ENCODE measurements around the gene OR12D2. TPM values are rescaled to one million over a fixed set of nuclear protein-coding genes. Genes with fewer than 3 reads are reported as not detected.

OR12D2 gene
- total and polyA plus RNA-seq, 2 of the 4 experiments (the other 2 are of a cell fraction): not detected

- Histone ChIP-seq H2BK5ac (ENCODE audit: low read depth, low read length, poor library complexity, severe bottlenecking) (no peak overlapping the region), H3K9me3 (ENCODE audit: control insufficient read depth, insufficient read depth, low read length) (peaks cover 4% of the 10 kb centered on the region), H3K9ac (ENCODE audit: low read depth, low read length) (no peak overlapping the region), H3K36me3 (ENCODE audit: control insufficient read depth, insufficient read depth, low read length) (no peaks in the 10 kb centered on the region), H2BK120ac (ENCODE audit: low read depth, low read length) (no peak overlapping the region), H3K56ac (ENCODE audit: extremely low read depth, insufficient read depth, low read length) (no peak overlapping the region), H4K91ac (ENCODE audit: insufficient read depth, low read depth, low read length) (no peak overlapping the region), H3K4me2 (ENCODE audit: low read depth, low read length) (no peak overlapping the region), H3K79me1 (ENCODE audit: low read depth in 1 of 2, low read length in 2 of 2) (no peaks in the 10 kb centered on the region), H3K27ac (ENCODE audit: insufficient read depth, low read length) (no peak overlapping the region), H2AK5ac (ENCODE audit: low read depth, low read length) (no peak overlapping the region), H3K4me3 (ENCODE audit: insufficient read depth, low read depth, low read length) (no peak overlapping the region), H3K14ac (replicated peaks; ENCODE audit: low read depth, low read length) (no peak overlapping the region), H3K27me3 (ENCODE audit: control insufficient read depth, insufficient read depth, low read length) (no peaks in the 10 kb centered on the region), H2BK15ac (ENCODE audit: low read depth, low read length) (no peak overlapping the region), H2AFZ (replicated peaks; ENCODE audit: low read length, poor library complexity) (no peak overlapping the region), H3K4ac (ENCODE audit: low read depth, low read length) (no peak overlapping the region), H3K9me1 (ENCODE audit: insufficient read depth, low read length) (no peaks in the 10 kb centered on the region), H3K4me1 (ENCODE audit: control insufficient read depth, insufficient read depth, low read length) (no peaks in the 10 kb centered on the region), H4K8ac (ENCODE audit: low read depth in 2 of 2, low read length in 2 of 2) (no peak overlapping the region), H4K20me1 (ENCODE audit: insufficient read depth, low read length) (no peaks in the 10 kb centered on the region), H2BK20ac (ENCODE audit: low read depth, low read length) (no peak overlapping the region), H2AK9ac (replicated peaks; ENCODE audit: low read depth, low read length, poor library complexity) (no peak overlapping the region), H3K23ac (ENCODE audit: low read depth, low read length) (no peak overlapping the region), H4K5ac (ENCODE audit: low read depth, low read length) (no peak overlapping the region), H3K18ac (ENCODE audit: low read depth, low read length) (no peak overlapping the region)
- no peak for TF ChIP-seq SMC3 (IDR thresholded peaks at IDR 0.05; ENCODE audit: low read depth, low read length)
- TF ChIP-seq RAD21 (IDR thresholded peaks at IDR 0.05; ENCODE audit: low read length): no peak
- TF ChIP-seq POLR2A (IDR thresholded peaks at IDR 0.05; ENCODE audit: low read depth, low read length): no peak
- no peak for TF ChIP-seq BHLHE40 (IDR thresholded peaks at IDR 0.05; ENCODE audit: low read depth, low read length)
- no peak for TF ChIP-seq MXI1 (IDR thresholded peaks at IDR 0.05; ENCODE audit: borderline replicate concordance, low read depth, low read length)
- TF ChIP-seq NFE2L2 (IDR thresholded peaks at IDR 0.05; ENCODE audit: low read depth, low read length): no peak
- TF ChIP-seq, protein P1, sequence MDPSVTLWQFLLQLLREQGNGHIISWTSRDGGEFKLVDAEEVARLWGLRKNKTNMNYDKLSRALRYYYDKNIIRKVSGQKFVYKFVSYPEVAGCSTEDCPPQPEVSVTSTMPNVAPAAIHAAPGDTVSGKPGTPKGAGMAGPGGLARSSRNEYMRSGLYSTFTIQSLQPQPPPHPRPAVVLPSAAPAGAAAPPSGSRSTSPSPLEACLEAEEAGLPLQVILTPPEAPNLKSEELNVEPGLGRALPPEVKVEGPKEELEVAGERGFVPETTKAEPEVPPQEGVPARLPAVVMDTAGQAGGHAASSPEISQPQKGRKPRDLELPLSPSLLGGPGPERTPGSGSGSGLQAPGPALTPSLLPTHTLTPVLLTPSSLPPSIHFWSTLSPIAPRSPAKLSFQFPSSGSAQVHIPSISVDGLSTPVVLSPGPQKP (IDR thresholded peaks at IDR 0.05; ENCODE audit: borderline replicate concordance, low read depth, low read length): no peak
- TF ChIP-seq, protein P2, sequence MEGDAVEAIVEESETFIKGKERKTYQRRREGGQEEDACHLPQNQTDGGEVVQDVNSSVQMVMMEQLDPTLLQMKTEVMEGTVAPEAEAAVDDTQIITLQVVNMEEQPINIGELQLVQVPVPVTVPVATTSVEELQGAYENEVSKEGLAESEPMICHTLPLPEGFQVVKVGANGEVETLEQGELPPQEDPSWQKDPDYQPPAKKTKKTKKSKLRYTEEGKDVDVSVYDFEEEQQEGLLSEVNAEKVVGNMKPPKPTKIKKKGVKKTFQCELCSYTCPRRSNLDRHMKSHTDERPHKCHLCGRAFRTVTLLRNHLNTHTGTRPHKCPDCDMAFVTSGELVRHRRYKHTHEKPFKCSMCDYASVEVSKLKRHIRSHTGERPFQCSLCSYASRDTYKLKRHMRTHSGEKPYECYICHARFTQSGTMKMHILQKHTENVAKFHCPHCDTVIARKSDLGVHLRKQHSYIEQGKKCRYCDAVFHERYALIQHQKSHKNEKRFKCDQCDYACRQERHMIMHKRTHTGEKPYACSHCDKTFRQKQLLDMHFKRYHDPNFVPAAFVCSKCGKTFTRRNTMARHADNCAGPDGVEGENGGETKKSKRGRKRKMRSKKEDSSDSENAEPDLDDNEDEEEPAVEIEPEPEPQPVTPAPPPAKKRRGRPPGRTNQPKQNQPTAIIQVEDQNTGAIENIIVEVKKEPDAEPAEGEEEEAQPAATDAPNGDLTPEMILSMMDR (conservative IDR thresholded peaks at IDR 0.05; ENCODE audit: low read depth, low read length): no peak
- no peak for TF ChIP-seq MAFK (IDR thresholded peaks at IDR 0.05; ENCODE audit: low read depth, low read length)
- TF ChIP-seq CHD1 (IDR thresholded peaks at IDR 0.05; ENCODE audit: low read depth, low read length): no peak
- TF ChIP-seq CEBPB (IDR thresholded peaks at IDR 0.05; ENCODE audit: low read depth, low read length): no peak
- TF ChIP-seq RFX5 (IDR thresholded peaks at IDR 0.05; ENCODE audit: low read depth, low read length): no peak
- TF ChIP-seq RCOR1 (IDR thresholded peaks at IDR 0.05; ENCODE audit: insufficient replicate concordance, low read length): no peak
- POLR2A ChIA-PET (ENCODE audit: unreplicated experiment): no interaction called here
- intact Hi-C loops (cut with micrococcal nuclease) (no loop called here), dilution Hi-C loops (cut with HindIII; ENCODE audit: low sequenced_read_pairs, unreplicated experiment) (no loop called here), in situ Hi-C loops (cut with MboI; ENCODE audit: low sequenced_read_pairs) (no loop called here)
- BruUV-seq (replicated peaks): no TSS peak
- CTCF ChIA-PET: no interaction called here
- no CpG with 5 or more reads among the region's 3 CpGs for WGBS, 2 experiments (ENCODE audit: extremely low coverage in 2 of 2, insufficient read length in 1 of 2)
- no peak for ATAC-seq (ENCODE audit: low read depth)
- no peak for DNase-seq
Measured at GRCh38 chr6:29419516-29419915, 24.1 kb downstream of the OR12D2 start.

All from IMR-90 (cell line).